Measurements from ENCODE around the gene SNX25.

DNA sequence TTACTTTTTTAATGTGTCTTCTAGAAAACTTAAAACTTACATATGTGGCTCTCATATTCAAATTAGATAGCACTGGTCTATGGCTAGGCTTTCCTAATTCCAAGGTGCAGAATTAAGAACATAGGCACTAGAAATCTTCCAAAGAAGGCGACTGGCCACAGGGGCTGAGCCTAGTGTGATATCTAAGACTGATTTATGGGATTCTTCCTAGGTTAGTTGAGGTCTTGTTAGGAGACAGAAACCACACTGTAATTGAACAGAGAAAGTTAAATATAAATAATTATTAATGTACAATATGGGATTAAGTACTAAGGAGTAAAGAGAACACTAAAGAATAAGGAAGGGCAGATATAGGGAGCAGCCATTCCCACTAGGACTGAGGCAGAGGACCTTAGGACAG lies 48.3 kb downstream of the SNX25 start:
- TF ChIP-seq CTCF (conservative IDR thresholded peaks at IDR 0.05; ENCODE audit: low read depth in 2 of 2) (no peak), ETS1 (IDR thresholded peaks at IDR 0.05) (no peak), EZH2 (IDR thresholded peaks at IDR 0.05; ENCODE audit: low read depth, unreplicated experiment) (no peak), CREB1 (CRISPR knock-in tag; IDR thresholded peaks at IDR 0.05; ENCODE audit: low read depth) (no peak), POLR2AphosphoS5 (IDR thresholded peaks at IDR 0.05; ENCODE audit: low read depth) (no peak)

Data from GM23338 (cell line).